NCI-H82 treated with DMSO at 0.1 percent for 48 hours (cell line): ENCODE results near the gene SPDYE1.
"Not testable (repeated sequence)": the region's sequence is repeated elsewhere in the genome, so short reads cannot be mapped to it uniquely, and the experiment has no call there.

Experiments
- DNase-seq: peaks from one replicate; lab custom pipeline; 2025; ENCODE audit not compliant: unreplicated experiment; lab: John Stamatoyannopoulos, UW

Gene SPDYE1, protein sequence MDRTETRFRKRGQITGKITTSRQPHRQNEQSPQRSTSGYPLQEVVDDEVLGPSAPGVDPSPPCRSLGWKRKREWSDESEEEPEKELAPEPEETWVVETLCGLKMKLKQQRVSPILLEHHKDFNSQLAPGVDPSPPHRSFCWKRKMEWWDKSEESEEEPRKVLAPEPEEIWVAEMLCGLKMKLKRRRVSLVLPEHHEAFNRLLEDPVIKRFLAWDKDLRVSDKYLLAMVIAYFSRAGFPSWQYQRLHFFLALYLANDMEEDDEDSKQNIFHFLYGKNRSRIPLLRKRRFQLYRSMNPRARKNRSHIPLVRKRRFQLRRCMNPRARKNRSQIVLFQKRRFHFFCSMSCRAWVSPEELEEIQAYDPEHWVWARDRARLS

GRCh38 chr7:43997532-43997931 lies at the start of gene SPDYE1:
Gene SPDYE1 (plus strand): TSS chr7:43997897. CDS start chr7:43999950, 2,053 bp downstream.
- not testable (repeated sequence) for DNase-seq

DNA sequence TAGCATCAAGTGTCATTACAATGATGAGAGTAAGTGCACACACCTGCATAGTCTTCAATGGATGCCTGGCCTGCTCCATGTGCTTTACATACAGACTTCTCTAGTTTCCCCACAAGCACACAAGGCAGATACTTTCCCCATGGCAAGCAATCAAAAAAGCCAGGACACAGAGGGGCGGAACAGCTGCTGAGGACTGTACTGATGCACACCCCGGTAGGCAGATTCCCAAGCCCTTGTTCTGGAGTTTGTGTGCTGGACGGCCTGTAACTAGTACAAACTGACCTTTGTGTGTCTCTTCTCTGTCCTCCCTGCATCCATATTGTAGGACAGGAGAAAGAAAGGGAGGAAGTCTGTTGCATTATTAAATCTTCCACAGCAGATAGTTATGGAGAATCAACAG lies 45.7 kb upstream of the SPDYE1 start:
- DNase-seq, result no peak

GRCh38 chr7:43953071-43953470 lies 44.6 kb upstream of the SPDYE1 start:
- DNase-seq, result no peak

DNA sequence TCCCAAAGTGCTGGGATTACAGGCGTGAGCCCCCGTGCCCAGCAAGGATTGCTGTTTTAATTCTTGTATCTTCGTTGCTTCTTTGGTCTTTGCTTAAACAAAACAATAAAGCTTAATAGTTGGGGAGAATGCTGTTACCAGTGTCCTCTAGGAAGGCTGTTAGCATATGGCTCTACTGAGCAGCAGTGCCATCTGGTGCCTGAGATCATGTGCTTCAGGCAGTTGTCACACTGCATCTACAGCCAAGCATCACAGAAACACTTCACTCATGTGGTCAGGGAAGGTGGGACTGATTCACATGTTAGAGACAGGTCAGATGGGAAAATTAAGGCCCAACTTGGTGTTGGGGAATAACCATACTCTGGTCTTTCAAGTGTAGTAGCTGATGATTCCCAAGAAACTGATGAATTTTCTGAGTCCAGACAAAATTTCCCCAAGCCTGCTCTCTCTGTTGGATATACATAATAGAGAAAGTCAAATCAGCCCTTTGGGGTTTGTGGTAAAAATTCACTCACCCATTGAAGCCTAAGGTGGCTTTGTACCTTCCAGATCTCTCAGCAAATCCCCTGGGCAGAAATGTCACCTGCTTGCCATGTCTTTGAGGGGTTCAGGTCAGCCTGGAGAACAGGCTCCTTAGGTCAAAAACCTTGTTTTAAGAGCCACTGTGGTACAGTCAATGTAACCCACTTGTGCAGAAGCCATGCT lies 43.0 kb upstream of the SPDYE1 start:
- peak; percentile 52 for DNase-seq

DNA sequence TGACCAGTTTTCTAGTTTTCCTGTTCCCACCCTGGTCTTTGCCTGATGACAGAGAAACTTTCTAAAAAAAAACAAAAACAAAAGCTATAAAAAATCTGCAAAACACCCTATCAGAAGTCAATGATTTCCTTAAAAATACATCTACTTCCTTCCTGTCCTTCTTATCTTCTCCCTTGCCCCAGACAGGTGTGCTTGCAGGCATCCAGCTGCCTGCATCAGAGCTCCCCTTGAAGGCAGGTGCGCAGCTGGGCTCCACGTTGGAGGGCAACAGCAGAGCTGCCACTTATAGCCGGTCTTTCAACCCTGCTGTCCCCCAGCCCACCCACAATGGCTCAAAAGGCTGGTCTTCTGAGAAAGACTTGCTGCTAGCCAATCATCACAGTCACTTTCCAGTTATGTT lies 41.7 kb upstream of the SPDYE1 start:
- no peak for DNase-seq

DNA sequence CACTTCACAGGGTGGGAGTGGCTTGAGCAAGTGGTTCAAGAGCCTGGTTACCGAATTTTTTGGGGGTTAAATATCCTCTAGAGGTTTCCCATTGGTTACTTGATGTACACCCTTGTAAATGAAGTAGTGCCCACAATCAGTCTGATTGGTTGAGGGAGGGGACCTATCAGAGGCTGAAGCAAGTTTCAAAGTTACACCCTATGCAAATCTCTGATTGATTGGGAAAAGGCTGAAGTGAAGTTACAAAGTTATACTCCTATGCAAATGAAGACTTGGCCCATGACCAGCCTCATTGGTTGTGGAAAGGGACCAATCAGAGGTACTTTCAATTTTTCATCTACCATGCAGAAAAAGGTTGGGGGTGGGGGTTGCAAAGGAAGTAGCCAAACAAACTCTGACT lies 36.8 kb upstream of the SPDYE1 start:
- DNase-seq, result no peak

DNA sequence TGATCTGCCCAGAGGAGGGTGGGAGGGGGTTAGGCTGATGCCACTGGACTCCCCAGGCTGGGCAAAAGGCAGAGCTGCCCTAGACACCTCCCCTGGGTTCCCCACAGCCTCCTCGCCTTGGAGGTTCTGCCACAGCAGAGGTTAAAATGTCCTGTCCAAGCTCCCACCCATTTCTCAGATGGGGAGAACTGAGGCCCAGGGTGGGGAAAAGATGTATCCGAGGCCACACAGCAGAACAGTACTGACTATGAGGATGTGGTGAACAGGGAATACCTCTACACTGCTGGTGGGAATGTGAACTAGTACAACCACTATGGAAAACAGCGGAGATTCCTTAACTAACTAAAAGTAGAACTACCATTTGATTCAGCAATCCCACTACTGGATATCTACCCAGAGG lies 31.3 kb upstream of the SPDYE1 start:
- DNase-seq, result not testable (repeated sequence)

- DNase-seq, result not testable (repeated sequence)
Measured at GRCh38 chr7:43968172-43969040, 29.3 kb upstream of the SPDYE1 start.

- DNase-seq, result not testable (repeated sequence)
Measured at GRCh38 chr7:43969586-43969985, 28.1 kb upstream of the SPDYE1 start.

- not testable (repeated sequence) for DNase-seq
Measured at GRCh38 chr7:43970698-43971097, 27.0 kb upstream of the SPDYE1 start.

- DNase-seq, result not testable (repeated sequence)
Measured at GRCh38 chr7:43974033-43974573, 23.6 kb upstream of the SPDYE1 start.

DNA sequence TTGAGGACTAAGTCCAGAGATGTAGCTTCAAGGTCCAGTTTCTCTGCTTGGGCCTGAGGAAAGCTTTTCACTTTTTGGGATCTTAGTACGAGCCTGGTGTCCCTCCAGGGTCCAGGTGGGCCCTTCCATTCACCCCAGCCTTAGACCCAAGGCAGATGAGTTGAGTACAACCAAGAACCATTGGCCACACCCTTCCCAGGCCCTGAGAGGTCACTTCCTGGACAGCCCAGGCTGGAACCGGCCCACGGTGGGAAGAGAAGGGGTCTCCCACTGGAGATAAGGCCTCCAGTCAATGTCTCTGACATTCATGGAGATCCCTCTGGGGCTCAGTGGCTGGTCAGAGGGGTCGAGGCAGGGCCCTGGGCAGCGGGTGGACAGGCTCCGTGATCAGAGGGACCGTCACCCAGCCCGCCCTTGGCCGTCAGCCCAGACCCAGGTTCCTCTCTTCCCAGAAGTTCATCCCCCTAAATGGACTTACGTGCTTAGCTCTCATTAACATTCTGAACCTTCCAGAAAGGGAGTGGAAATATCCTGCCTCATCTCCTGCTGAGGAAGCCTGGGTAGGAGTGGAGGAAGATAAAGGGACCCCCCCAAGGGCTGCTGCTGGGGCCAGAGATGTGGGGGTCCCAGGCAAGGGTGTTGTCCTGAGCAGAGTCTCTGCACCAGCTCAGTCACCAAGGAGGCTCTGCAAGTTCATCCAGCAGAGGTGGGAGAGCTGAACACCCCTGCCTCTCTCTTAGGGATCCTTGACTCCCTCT lies 22.8 kb upstream of the SPDYE1 start:
- DNase-seq, result not testable (repeated sequence)

DNA sequence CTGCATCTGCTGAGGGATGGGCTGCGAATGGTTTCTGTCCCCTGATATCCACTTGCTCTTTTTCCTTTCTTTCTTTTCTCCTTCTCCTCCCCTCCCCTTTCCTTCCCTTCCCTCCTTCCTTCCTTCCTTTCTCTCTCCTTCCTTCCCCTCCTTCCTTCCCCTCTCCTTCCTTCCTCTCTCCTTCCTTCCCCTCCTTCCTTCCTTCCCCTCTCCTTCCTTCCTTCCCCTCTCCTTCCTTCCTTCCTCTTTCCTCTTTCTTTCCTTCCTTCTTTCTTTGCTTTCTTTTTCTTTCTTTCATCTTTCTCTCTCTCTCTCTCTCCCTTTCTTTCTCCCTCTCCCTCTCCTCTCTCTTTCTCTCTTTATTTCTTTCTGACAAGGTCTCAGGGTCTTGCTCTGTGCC lies 20.2 kb upstream of the SPDYE1 start:
- DNase-seq, result no peak

- DNase-seq, result not testable (repeated sequence)
Measured at GRCh38 chr7:43978102-43978501, 19.6 kb upstream of the SPDYE1 start.

GRCh38 chr7:43982848-43983247 lies 14.8 kb upstream of the SPDYE1 start:
- DNase-seq, result not testable (repeated sequence)

DNA sequence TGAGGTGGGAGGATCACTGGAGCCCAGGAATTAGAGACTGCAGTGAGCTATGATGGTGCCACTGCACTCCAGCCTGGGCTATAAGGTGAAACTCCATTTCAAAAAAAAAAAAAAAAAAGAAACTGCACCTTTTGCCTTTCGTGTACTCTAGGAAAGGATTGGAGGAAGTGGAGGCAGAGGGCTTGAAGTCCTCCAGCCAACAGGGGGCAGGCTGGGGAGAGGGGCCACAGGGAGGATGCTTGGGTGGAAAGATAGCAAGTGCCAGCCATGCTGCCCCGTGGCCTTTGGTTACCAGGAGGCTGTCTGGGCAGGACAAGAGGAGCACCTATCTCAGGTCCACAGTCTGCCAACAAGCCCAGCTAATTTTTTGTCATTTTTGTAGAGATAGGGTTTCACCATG lies 14.0 kb upstream of the SPDYE1 start:
- not testable (repeated sequence) for DNase-seq

DNA sequence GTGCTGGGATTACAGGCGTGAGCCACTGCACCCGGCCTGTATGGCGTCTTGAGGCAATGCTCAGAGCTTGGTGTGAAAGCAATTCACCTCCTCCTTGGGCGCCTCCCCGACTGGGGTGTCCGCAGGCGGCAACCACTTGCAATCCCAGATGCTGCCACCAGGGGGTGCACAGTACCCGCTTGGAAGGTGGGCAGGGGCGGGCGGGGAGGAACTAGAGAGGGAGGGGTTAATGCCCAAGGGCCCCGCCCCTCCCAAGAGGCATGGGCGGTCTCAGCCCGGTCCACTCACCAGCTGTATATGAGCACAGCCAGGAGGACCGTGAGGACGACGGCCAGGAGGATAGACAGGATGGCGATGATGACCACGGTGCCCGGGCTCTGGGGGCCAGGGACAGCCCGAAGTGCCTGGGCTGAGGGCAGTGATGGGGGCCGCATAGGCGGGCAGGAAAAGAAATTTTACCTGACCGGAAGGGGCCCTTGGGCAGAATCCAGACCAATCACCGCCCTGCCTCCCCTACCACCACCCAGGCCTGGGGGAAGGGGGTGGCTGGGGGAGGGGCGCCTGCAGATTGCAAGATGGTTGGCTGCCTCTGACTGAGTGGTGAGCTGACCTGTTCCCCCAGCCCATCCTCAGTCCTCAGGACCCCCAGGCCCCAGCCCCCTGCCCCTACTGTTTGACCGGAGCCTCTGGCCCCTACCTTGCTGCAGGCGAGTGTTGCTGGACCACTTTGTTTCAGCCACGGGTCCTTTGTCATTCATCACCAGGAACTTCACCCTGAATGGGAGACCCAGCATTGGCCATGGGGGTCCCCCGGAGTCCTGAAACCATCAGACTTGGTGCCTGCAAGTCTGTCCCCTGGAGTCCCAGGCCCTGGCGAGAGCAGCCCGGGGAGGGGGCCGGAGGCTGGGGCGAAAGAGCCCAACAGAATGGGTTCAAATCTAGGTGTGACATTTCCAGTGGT lies 11.5 kb upstream of the SPDYE1 start:
- peak; percentile 10 for DNase-seq

- DNase-seq, result not testable (repeated sequence)
Measured at GRCh38 chr7:43987476-43987875, 10.2 kb upstream of the SPDYE1 start.

DNA sequence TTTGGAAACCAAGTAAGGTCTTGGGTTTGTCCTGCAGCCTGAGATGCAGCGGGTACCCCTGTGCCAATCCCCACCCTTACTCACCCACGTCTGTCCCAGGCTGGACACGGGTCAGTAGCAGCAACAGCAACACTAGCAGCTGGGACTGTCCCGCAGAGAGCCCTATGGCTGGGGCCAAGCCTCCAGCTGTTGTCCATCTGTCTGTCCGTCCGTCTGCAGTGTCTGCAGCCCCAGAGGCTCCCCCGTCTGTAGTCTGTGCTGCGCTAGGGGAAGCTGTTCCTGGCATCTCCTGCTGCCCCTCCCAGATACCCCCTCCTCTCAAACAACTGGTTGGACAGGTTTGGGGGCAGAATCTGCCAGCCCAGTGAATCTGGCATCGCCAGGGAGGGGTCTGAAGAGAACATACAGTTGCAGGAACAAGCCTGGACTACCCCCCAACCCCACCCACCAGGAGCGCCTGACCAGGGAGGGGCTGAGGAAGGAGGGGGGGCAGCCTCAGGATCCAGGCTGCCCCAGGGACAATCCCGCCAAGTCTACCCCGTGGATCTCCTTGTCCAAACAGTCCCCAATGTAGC lies 7.6 kb upstream of the SPDYE1 start:
- not testable (repeated sequence) for DNase-seq
